ENCODE results near the gene GLI2.

GRCh38 chr2:120766470-120767351 is 31.0 kb downstream of the GLI2 start:
- no peak for TF ChIP-seq KDM5A (IDR thresholded peaks at IDR 0.05)
- TF ChIP-seq, protein P1, sequence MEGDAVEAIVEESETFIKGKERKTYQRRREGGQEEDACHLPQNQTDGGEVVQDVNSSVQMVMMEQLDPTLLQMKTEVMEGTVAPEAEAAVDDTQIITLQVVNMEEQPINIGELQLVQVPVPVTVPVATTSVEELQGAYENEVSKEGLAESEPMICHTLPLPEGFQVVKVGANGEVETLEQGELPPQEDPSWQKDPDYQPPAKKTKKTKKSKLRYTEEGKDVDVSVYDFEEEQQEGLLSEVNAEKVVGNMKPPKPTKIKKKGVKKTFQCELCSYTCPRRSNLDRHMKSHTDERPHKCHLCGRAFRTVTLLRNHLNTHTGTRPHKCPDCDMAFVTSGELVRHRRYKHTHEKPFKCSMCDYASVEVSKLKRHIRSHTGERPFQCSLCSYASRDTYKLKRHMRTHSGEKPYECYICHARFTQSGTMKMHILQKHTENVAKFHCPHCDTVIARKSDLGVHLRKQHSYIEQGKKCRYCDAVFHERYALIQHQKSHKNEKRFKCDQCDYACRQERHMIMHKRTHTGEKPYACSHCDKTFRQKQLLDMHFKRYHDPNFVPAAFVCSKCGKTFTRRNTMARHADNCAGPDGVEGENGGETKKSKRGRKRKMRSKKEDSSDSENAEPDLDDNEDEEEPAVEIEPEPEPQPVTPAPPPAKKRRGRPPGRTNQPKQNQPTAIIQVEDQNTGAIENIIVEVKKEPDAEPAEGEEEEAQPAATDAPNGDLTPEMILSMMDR (IDR thresholded peaks at IDR 0.05) = no peak
- no peak for TF ChIP-seq POLR2A (IDR thresholded peaks at IDR 0.05; ENCODE audit: low read length)

Measured in A549 (cell line).